DMS114 treated with DMSO at 0.1 percent for 48 hours (cell line): ENCODE data around the gene LCN2.

Experiments used
- DNase-seq: peaks from one replicate; lab custom pipeline; 2025; ENCODE audit not compliant: unreplicated experiment; lab: John Stamatoyannopoulos, UW

LCN2 gene

GRCh38 chr9:128164307-128164885 is 15.1 kb downstream of the LCN2 start:
- DNase-seq, result no peak

- DNase-seq, result no peak
These were observed 16.9 kb downstream of the LCN2 start for GRCh38 chr9:128166169-128166568.

DNA sequence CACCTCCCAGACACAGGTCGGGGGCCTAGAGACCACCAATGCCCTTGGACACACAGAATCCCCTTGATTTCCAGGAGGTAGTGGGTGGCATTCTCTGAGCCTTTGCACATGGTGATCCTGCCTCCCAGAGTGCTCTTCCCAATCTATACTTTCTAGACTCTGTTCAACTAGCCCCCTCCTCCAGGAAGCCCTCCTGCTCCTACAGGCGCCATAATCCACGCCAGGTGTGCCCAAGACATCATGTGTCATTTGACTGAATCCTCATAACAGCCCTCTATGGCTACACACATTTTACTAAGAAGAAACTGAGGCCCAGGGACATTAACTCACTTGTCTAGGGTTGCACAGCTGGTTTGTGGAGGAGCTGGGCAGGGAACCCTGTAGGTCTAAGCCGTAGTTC is 18.0 kb downstream of the LCN2 start:
- DNase-seq, result no peak

DNA sequence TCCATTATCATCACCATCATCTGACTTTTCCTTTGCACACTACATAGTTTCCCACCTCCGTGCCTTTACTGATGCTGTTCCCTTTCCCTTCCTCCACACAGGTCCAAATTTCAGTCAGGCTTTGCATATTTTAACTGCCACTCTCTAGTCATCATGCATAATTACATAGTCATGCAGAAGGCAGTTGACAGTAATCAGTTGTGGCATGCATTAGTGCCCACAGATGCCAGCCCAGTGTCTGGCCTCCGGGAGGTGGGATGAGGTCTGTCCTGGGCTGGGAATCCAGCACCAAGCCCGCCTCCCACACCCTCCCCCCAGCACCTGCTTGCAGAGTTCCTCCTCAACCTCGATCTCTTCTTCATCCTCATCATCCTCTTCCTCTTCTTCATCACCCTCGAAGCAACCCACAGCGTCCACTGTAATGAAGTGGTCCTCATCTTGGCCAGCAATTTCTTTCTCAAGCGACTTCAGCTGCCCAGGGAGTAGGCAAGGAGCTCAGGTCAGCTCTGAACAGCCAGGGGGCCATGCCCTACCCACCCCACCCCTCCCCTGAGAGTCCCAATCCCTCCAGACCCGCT is 19.6 kb downstream of the LCN2 start:
- no peak for DNase-seq

GRCh38 chr9:128169492-128169891 is 20.2 kb downstream of the LCN2 start:
- no peak for DNase-seq

GRCh38 chr9:128169925-128170324 is 20.7 kb downstream of the LCN2 start:
- no peak for DNase-seq

DNA sequence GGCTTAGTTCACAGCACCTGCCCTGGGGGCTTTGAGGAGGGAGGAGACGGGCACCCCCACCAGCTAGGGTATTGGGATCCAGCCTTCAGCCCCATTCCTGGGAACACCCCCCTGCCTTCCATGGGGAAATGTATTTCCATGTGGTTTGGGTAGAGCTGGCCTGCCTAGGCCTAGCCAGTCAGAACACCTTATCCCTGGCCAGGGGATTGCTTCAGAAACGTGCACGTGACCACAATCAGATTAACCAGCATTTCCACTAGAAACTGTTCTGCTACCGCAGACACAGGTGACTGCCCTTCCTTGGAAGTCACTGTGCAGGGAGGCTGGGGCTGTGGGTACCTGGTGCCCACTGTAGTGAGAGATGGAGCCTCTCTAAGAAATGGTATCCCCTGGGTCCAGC is 24.8 kb downstream of the LCN2 start:
- no peak for DNase-seq

DNA sequence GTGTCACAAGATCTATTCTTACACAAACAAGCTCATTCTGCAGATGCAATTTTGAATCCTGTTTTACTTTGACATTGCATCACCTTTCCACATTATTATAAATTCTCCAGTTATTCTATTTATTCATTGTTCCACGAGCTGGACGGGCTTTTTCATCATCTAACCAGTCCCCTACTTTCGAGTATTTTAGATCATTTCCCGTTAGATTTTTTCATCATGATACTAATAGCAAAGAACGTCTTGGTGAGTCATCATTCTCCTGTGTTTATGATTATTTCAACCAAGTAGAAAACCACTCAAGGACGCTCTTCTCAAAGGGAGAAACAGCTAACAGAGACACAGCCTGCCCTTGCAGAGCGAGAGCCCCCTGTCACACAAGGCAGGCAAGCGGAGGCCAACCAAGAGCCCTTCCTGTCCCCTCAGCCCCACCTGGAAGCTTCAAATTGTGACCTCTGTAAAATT is 25.9 kb downstream of the LCN2 start:
- DNase-seq, result no peak

DNA sequence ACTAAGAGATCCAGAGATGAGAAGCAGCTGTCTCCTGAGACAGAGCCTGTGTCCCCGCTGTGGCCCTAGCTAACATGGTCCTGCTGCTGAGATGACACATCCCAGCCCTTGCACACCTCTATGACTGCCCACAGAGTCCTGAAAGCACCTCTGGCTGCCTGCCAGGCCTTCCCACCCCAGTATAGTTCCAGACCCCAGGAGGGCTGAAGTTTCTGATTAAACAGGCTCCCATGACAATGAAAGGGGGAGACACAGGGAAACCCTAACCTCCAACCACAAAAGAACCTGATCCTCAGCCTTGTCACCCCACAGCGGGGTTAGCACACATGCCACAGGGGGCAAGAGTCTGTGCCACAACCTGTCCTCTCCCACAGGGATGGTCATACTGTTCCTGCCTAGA is 26.5 kb downstream of the LCN2 start:
- no peak for DNase-seq

- DNase-seq, result no peak
These were observed 29.7 kb downstream of the LCN2 start for GRCh38 chr9:128178806-128179431.

DNA sequence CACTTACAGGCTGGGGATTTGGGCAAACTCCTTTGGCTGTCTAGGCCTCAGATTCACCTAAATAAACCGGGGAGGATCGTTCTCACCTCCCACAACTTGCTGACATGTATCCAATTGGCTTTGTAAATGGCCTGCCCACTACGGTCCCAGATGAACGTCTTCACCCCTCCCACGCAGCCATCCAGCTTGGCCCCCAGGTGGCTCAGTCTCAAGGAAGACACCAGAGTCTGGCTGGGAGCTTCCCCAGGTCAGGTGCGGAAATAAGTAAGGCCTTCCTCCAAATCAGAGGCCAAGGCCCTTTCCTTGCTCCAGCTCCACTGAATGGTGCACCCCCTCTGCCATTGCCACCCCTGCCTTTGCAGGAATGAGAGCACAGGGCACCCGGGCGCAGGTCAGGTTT is 30.7 kb downstream of the LCN2 start:
- no peak for DNase-seq

DNA sequence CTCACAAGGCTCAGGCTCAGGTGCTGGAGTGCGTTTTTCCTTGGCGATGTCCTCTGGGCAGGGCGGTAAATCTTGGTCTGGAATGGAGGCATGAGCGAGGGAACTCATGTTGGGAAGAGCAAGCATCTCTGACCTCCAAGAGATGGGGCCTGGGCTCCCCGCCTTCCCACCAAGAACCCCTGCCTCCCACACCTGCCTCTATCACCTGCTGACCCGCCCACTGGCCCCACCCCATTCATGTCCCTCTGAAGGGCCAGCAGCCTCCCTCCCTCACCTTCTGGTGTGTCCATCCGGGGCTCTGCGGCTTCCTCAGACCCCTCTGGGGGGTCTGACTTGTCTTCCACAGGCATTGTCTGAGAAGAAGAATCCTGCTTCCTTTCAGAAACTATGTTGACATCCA is 31.2 kb downstream of the LCN2 start:
- DNase-seq, result no peak

DNA sequence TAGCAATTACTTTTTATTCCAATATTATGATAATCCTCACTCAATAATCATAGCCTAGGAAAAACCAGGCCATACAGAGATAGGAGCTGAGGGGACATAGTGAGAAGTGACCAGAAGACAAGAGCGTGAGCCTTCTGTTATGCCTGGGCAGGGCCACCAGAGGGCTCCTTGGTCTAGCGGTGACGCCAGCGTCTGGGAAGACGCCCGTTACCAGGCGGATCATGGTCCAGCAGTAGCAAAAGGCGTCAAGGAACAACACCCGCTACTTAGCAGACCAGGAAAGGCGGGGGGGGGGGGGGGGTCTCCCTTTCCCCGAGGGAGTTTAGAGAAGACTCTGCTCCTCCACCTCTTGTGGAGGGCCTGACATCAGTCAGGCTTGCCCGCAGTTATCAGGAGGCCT is 32.2 kb downstream of the LCN2 start:
- DNase-seq, result peak; percentile 12

DNA sequence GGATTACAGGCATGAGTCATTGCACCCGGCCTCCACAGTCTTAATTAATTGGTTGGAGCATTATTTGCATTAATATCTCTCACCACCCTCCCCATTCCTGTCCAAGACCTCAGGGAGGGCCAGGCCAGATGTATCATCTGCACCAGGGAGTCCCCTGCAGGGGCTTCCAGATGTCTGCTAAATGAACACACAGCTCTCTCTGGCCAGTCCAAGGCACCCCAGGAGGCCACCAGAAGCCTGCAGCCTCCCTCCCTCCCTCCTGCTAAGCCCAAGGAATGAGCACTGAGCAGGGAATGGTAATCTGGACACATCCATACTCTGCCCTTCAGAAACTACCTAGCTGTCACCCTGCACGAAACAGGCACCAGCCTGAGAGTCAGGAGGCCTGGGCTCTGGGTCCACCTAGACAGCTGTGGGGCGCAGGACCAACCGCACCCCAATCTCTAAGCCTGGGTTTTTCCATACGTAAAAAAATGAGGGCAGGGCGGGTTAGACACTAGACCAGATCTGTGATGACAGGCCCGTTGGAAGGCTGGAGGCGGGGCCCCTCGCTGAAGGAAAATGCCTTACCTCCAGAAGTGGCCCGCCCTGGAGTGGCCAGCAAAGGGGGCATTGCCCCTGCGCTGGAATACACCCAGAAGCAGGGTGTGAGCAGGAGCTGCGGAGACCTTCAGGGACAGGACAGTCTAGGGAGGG is 33.8 kb downstream of the LCN2 start:
- DNase-seq, result no peak

- no peak for DNase-seq
These were observed 37.0 kb downstream of the LCN2 start for GRCh38 chr9:128185979-128186965.

- no peak for DNase-seq
These were observed 38.1 kb downstream of the LCN2 start for GRCh38 chr9:128187361-128187760.

DNA sequence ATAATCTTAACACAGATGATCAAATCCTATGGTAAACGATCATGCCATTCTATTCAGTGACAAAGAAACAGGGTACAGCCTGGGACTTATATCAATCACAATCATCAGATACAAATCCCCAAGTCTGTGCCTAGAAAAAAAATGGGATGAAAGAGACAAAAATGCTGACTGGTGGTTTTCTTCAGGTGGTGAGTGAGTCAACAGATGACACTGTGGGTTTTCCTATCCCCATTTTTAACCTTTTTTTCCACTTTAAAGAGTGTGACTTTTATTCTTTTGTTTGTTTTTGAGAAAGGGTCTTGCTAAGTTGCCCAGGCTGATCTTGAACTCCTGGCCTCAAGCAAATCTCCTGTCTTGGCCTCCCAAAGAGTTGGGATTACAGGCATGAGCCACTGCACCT is 39.0 kb downstream of the LCN2 start:
- DNase-seq, result no peak

- DNase-seq, result no peak
These were observed 40.8 kb downstream of the LCN2 start for GRCh38 chr9:128190013-128190412.

DNA sequence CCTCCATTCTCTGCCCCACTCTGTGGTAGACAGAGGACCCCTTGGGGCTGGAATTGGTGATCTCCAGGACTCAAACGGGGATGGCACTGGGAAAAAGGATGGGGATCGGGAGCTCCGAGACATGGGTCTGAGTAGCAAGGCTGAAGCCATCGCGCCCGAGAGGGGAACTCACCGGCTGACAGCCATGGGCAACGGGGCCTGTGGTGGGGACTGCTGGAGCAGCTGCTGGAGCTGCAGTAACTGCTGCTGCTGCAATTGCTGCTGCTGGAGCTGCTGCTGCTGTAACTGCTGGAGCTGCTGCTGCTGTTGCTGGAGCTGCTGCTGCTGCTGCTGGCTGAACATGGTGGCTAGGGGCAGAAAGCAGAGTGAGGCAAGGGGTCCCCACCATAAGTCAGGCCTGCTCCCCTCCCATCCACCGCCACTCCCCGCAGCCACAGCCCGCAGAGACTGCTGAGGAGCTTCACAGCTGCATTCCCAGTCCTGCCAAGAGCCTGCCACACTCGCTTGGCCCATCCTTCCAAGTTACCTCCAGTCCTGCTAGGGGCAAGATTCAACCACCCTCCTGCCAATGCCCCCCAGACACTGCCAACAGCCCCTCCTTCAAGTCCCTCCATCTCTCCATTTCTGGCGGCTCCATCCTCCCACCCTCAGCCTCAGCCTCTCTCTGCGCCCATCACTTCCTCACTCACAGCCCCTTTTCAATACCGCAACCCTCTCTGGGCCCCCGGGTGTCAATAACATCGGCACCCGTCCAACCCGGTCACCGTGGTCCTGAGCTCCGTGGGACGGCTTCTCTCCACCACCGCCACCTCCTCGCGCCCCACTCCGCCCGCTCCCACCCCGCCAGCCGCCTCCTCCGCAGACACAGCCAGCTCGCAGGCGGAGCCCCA is 41.5 kb downstream of the LCN2 start:
- no peak for DNase-seq
